T-helper 1 cell (primary cell): ENCODE measurements around the gene TNIK.

Experiments
- DNase-seq, 5 donors: peaks; one replicate each; pipeline ENCODE4 v3.0.0-alpha.2; 2012 to 2020

Gene TNIK

GRCh38 chr3:171184372-171184771 lies 275.8 kb downstream of the TNIK start:
- DNase-seq: peak in 1 of 5 donors; percentile 43

GRCh38 chr3:171183042-171183441 lies 277.2 kb downstream of the TNIK start:
- no peak for DNase-seq

- DNase-seq: no peak
Measured at GRCh38 chr3:171181907-171182690, 278.1 kb downstream of the TNIK start.

GRCh38 chr3:171178714-171179113 lies 281.5 kb downstream of the TNIK start:
- DNase-seq: peak in 1 of 5 donors; percentile 12

GRCh38 chr3:171177553-171177952 lies 282.7 kb downstream of the TNIK start:
- no peak for DNase-seq

- no peak for DNase-seq
Measured at GRCh38 chr3:171177056-171177455, 283.1 kb downstream of the TNIK start.

- DNase-seq: no peak
Measured at GRCh38 chr3:171176244-171176933, 283.8 kb downstream of the TNIK start.

GRCh38 chr3:171175741-171176234 lies 284.4 kb downstream of the TNIK start:
- DNase-seq: no peak

- no peak for DNase-seq
Measured at GRCh38 chr3:171173736-171174135, 286.5 kb downstream of the TNIK start.

- no peak for DNase-seq
Measured at GRCh38 chr3:171172070-171172469, 288.1 kb downstream of the TNIK start.

GRCh38 chr3:171169866-171170265 lies 290.3 kb downstream of the TNIK start:
- DNase-seq: no peak

GRCh38 chr3:171169443-171169842 lies 290.8 kb downstream of the TNIK start:
- no peak for DNase-seq

- no peak for DNase-seq
Measured at GRCh38 chr3:171168551-171168950, 291.7 kb downstream of the TNIK start.

GRCh38 chr3:171168086-171168485 lies 292.1 kb downstream of the TNIK start:
- DNase-seq: no peak

- peak in 1 of 5 donors; percentile 51 for DNase-seq
Measured at GRCh38 chr3:171165983-171166382, 294.2 kb downstream of the TNIK start.

GRCh38 chr3:171165499-171165921 lies 294.7 kb downstream of the TNIK start:
- peak in 1 of 5 donors; percentile 40 for DNase-seq

- no peak for DNase-seq
Measured at GRCh38 chr3:171164067-171164465, 296.1 kb downstream of the TNIK start.

- peak in 1 of 5 donors; percentile 65 for DNase-seq
Measured at GRCh38 chr3:171163101-171164066, 296.8 kb downstream of the TNIK start.

GRCh38 chr3:171160325-171160724 lies 299.9 kb downstream of the TNIK start:
- DNase-seq: no peak

GRCh38 chr3:171159822-171160157 lies 300.4 kb downstream of the TNIK start:
- no peak for DNase-seq

- no peak for DNase-seq
Measured at GRCh38 chr3:171159024-171159821, 301.0 kb downstream of the TNIK start.

GRCh38 chr3:171157980-171158379 lies 302.2 kb downstream of the TNIK start:
- DNase-seq: no peak
